Tongue (tissue), 2 donors: Measurements from ENCODE around the gene ST7. TPM values are rescaled to one million over a fixed set of nuclear protein-coding genes. Genes with fewer than 3 reads are reported as not detected.
"Not testable (repeated sequence)": the region's sequence is repeated elsewhere in the genome, so short reads cannot be mapped to it uniquely, and the experiment has no call there.

Experiments
- DNase-seq: peaks from one replicate; pipeline ENCODE4 v3.0.0-alpha.2; 2015
- total RNA-seq: library from RNA; depleted of rRNA; stranded (reverse); fragments of >200 nt; gene quantifications from one replicate; pipeline ENCODE4 v1.2.3, GENCODE V29; 2014

The ST7 gene
- total RNA-seq, 1 donor from 2014 or later: 32.0 TPM

GRCh38 chr7:116950889-116951351, 2.4 kb upstream of the ST7 start:
- no peak for DNase-seq

GRCh38 chr7:116951366-116952292, 1.7 kb upstream of the ST7 start:
- DNase-seq: no peak

- peak; percentile 71 for DNase-seq
These were observed 498 bp upstream of the ST7 start for GRCh38 chr7:116952635-116953371.

GRCh38 chr7:116953906-116954838, 871 bp downstream of the ST7 start:
- DNase-seq: peak; percentile 94

GRCh38 chr7:116955340-116955739, 2.0 kb downstream of the ST7 start:
- no peak for DNase-seq

GRCh38 chr7:116955801-116956476, 2.6 kb downstream of the ST7 start:
- DNase-seq: peak; percentile 27

GRCh38 chr7:116956477-116956804, 3.1 kb downstream of the ST7 start:
- no peak for DNase-seq

- DNase-seq: no peak
These were observed 4.6 kb downstream of the ST7 start for GRCh38 chr7:116957874-116958273.

- not testable (repeated sequence) for DNase-seq
These were observed 8.8 kb downstream of the ST7 start for GRCh38 chr7:116961966-116962673.

GRCh38 chr7:116963234-116963633, 9.9 kb downstream of the ST7 start:
- no peak for DNase-seq

GRCh38 chr7:116966601-116967000, 13.3 kb downstream of the ST7 start:
- no peak for DNase-seq

GRCh38 chr7:116967254-116967922, 14.1 kb downstream of the ST7 start:
- DNase-seq: no peak

GRCh38 chr7:116967983-116968382, 14.7 kb downstream of the ST7 start:
- DNase-seq: no peak

- peak; percentile 66 for DNase-seq
These were observed 15.3 kb downstream of the ST7 start for GRCh38 chr7:116968631-116969030.

GRCh38 chr7:116969371-116969902, 16.1 kb downstream of the ST7 start:
- DNase-seq: no peak

- DNase-seq: no peak
These were observed 17.1 kb downstream of the ST7 start for GRCh38 chr7:116970238-116970910.

GRCh38 chr7:116971153-116971552, 17.9 kb downstream of the ST7 start:
- DNase-seq: not testable (repeated sequence)

GRCh38 chr7:116971869-116972268, 18.6 kb downstream of the ST7 start:
- no peak for DNase-seq

GRCh38 chr7:116975024-116975423, 21.7 kb downstream of the ST7 start:
- DNase-seq: not testable (repeated sequence)
